ENCODE measurements around the gene OR2H2.
A peak's percentile ranks its signal among the peaks of the same experiment; 100 is the strongest.

OR2H2 gene

GRCh38 chr6:29593199-29593855 is 8.4 kb downstream of the OR2H2 start:
- DNase-seq, result no peak

GRCh38 chr6:29596381-29596900 is 11.5 kb downstream of the OR2H2 start:
- no peak for DNase-seq

GRCh38 chr6:29597184-29597583 is 12.3 kb downstream of the OR2H2 start:
- DNase-seq, result no peak

GRCh38 chr6:29598172-29598747 is 13.3 kb downstream of the OR2H2 start:
- DNase-seq, result no peak

GRCh38 chr6:29602564-29603361 is 17.8 kb downstream of the OR2H2 start:
- no peak for DNase-seq

- no peak for DNase-seq
Measured at GRCh38 chr6:29603456-29603855, 18.5 kb downstream of the OR2H2 start.

- DNase-seq, result no peak
Measured at GRCh38 chr6:29603930-29604329, 19.0 kb downstream of the OR2H2 start.

GRCh38 chr6:29608131-29608530 is 23.2 kb downstream of the OR2H2 start:
- DNase-seq, result no peak

GRCh38 chr6:29610540-29610939 is 25.6 kb downstream of the OR2H2 start:
- no peak for DNase-seq

GRCh38 chr6:29611426-29611825 is 26.5 kb downstream of the OR2H2 start:
- DNase-seq, result no peak

- no peak for DNase-seq
Measured at GRCh38 chr6:29617782-29618554, 33.0 kb downstream of the OR2H2 start.

GRCh38 chr6:29619578-29620160 is 34.7 kb downstream of the OR2H2 start:
- DNase-seq, result no peak

GRCh38 chr6:29620630-29621029 is 35.7 kb downstream of the OR2H2 start:
- no peak for DNase-seq

GRCh38 chr6:29624520-29624961 is 39.6 kb downstream of the OR2H2 start:
- DNase-seq, result no peak

- no peak for DNase-seq
Measured at GRCh38 chr6:29625337-29625930, 40.5 kb downstream of the OR2H2 start.

GRCh38 chr6:29626948-29627754 is 42.2 kb downstream of the OR2H2 start:
- DNase-seq, result no peak

GRCh38 chr6:29627755-29628418 is 43.0 kb downstream of the OR2H2 start:
- peak; percentile 41 to 44 for DNase-seq

GRCh38 chr6:29628419-29629281 is 43.7 kb downstream of the OR2H2 start:
- DNase-seq, result peak; percentile 50 to 51

- DNase-seq, result no peak
Measured at GRCh38 chr6:29629571-29629970, 44.6 kb downstream of the OR2H2 start.

GRCh38 chr6:29630315-29630714 is 45.4 kb downstream of the OR2H2 start:
- no peak for DNase-seq
